MCF 10A (cell line): ENCODE results near the gene ARMC7. TPM values are rescaled to one million over a fixed set of nuclear protein-coding genes. Genes with fewer than 3 reads are reported as not detected.
"Not testable (repeated sequence)": the region's sequence is repeated elsewhere in the genome, so short reads cannot be mapped to it uniquely, and the experiment has no call there.

Experiments
- BruUV-seq: library from RNA; stranded (reverse); fragments of 400-500 nt; replicated peaks from 2 replicates; lab custom pipeline; 2021; lab: Mats Ljungman, UMichigan
- CTCF ChIA-PET: fragments of 300-600 bp; sonication (Branson Sonifier 250); formaldehyde crosslinking; extraction: SDS; loops from one replicate; lab custom pipeline; 2021; ENCODE audit warnings: antibody characterized with exemption, inconsistent platforms; lab: Yijun Ruan, JAX
- POLR2A ChIA-PET: fragments of 300-600, 350-650 bp; sonication (Branson Sonifier 250); formaldehyde crosslinking; extraction: SDS; loops from one replicate; lab custom pipeline; 2020; ENCODE audit warnings: antibody characterized with exemption, inconsistent platforms; lab: Yijun Ruan, JAX
- DNase-seq: peaks from one replicate; pipeline ENCODE4 v3.0.0-alpha.2; 2018; ENCODE audit not compliant: unreplicated experiment
- H3K27ac Mint-ChIP-seq: one replicate; pipeline ENCODE4 v1.8.0; 2022; ENCODE audit warnings: mild to moderate bottlenecking, low read depth, mixed read lengths; ENCODE audit not compliant: unreplicated experiment
- H3K27me3 Mint-ChIP-seq: one replicate; pipeline ENCODE4 v1.8.0; 2022; ENCODE audit warnings: mixed read lengths; ENCODE audit not compliant: insufficient read depth, unreplicated experiment
- H3K36me3 Mint-ChIP-seq: one replicate; pipeline ENCODE4 v1.8.0; 2022; ENCODE audit warnings: mild to moderate bottlenecking, moderate library complexity, mixed read lengths; ENCODE audit not compliant: insufficient read depth, unreplicated experiment
- H3K4me1 Mint-ChIP-seq: one replicate; pipeline ENCODE4 v1.8.0; 2022; ENCODE audit warnings: mixed read lengths; ENCODE audit not compliant: insufficient read depth, unreplicated experiment
- H3K4me3 Mint-ChIP-seq: one replicate; pipeline ENCODE4 v1.8.0; 2022; ENCODE audit warnings: mild to moderate bottlenecking, moderate library complexity, mixed read lengths; ENCODE audit not compliant: unreplicated experiment
- H3K9me3 Mint-ChIP-seq: one replicate; pipeline ENCODE4 v1.8.0; 2022; ENCODE audit warnings: mixed read lengths; ENCODE audit not compliant: unreplicated experiment
- CTCF ChIP-seq: fragments of 200-600 bp; IDR thresholded peaks from one replicate; pipeline ENCODE4 v1.8.0; 2022; ENCODE audit warnings: antibody characterized with exemption, mild to moderate bottlenecking; ENCODE audit not compliant: unreplicated experiment
- intact Hi-C: fragments of 100-400 bp; cut with micrococcal nuclease; formaldehyde crosslinking; loops from 2 replicates; pipeline ENCODE4 v1.14.1; 2022
- total RNA-seq: library from RNA; stranded (reverse); gene quantifications from 2 replicates; pipeline ENCODE4 v1.2.3, GENCODE V29; 2022

ARMC7 gene
- total RNA-seq, 1 experiment from 2014 or later = 9.3 TPM

GRCh38 chr17:75131278-75132017 lies 21.7 kb downstream of the ARMC7 start, which contains the start of gene NT5C:
NT5C (minus strand) TSS chr17:75131742; CDS start chr17:75131707, 35 bp downstream.
- H3K27ac Mint-ChIP-seq = peak within 1 kb of the TSS; percentile 63
- CTCF ChIA-PET = interaction anchor here (0.6 to 8.2 kb wide), 14 partner anchors 12 to 189 kb away, joined by 3 to 100 read pairs (median 4); partner anchors contain the start of gene ARMC7
- no TSS peak for BruUV-seq

GRCh38 chr17:75132018-75133000 lies 22.5 kb downstream of the ARMC7 start:
- Mint-ChIP-seq H3K27ac (peak overlapping the region; percentile 63), H3K4me3 (peak overlapping the region; percentile 84), H3K36me3 (peaks cover 14% of the 10 kb centered on the region)
- ChIA-PET CTCF (interaction anchor here (0.7 to 8.2 kb wide), 9 partner anchors 18 to 176 kb away, joined by 3 to 100 read pairs (median 5); partner anchors contain the start of gene ARMC7), POLR2A (interaction anchor here (0.6 to 4.4 kb wide), 15 partner anchors 9 to 140 kb away, joined by 3 to 32 read pairs (median 5); partner anchors contain the start of genes ARMC7, JPT1 and NUP85)
- DNase-seq, intact Hi-C loops, H3K27me3 Mint-ChIP-seq, H3K9me3 Mint-ChIP-seq, H3K4me1 Mint-ChIP-seq: not testable (repeated sequence)
- BruUV-seq = TSS peak; percentile 43

More at GRCh38 chr17:75131278-75132017, 21.7 kb downstream of the ARMC7 start, which contains the start of gene NT5C:
- POLR2A ChIA-PET = interaction anchor here (0.6 to 4.4 kb wide), 18 partner anchors 8 to 220 kb away, joined by 3 to 32 read pairs (median 4); partner anchors contain the start of genes ARMC7, JPT1, MRPL58 and NUP85
- H3K4me3 Mint-ChIP-seq = peak within 1 kb of the TSS; percentile 84
- intact Hi-C loops = loop anchor here (1.0 kb wide), 2 partner anchors 17 to 40 kb away; no protein-coding TSS in a partner anchor
- H3K9me3 Mint-ChIP-seq = no peaks in the 10 kb centered on the region
- peaks cover 14% of the 10 kb centered on the region for H3K36me3 Mint-ChIP-seq
- peaks cover 7% of the 10 kb centered on the region for H3K4me1 Mint-ChIP-seq
- DNase-seq = peak; percentile 72
- no peaks in the 10 kb centered on the region for H3K27me3 Mint-ChIP-seq
- TF ChIP-seq CTCF = peak; percentile 79

DNA sequence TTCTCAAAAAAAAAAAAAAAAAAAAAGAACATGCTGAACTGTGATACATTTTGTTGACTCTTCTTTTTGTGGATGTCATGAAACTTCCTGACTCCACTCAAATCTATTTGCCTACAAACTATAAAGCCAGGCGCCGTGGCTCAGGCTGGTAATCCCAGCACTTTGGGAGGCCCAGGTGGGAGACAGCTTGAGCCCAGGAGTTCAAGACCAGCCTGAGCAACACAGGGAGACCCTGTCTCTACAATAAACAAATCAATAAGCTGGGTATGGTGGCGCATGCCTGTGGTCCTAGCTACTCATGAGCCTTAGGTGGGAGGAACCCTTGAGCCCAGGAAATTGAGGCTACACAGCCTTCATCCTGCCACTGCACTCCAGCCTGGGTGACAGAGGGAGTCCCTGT lies 23.2 kb downstream of the ARMC7 start:
- Mint-ChIP-seq H3K36me3 (peaks cover 18% of the 10 kb centered on the region), H3K4me1 (peaks cover 7% of the 10 kb centered on the region), H3K27ac (no peak overlapping the region), H3K27me3 (no peaks in the 10 kb centered on the region), H3K9me3 (no peaks in the 10 kb centered on the region), H3K4me3 (no peak overlapping the region)
- ChIA-PET POLR2A (interaction anchor here (0.6 to 4.4 kb wide), 6 partner anchors 10 to 32 kb away, joined by 3 to 24 read pairs (median 4); partner anchors contain the start of gene JPT1), CTCF (interaction anchor here (1.3 to 8.2 kb wide), 5 partner anchors 18 to 72 kb away, joined by 5 to 100 read pairs (median 23); no protein-coding TSS in a partner anchor)
- DNase-seq = no peak
- BruUV-seq = no TSS peak
- intact Hi-C loops = no loop called here
- TF ChIP-seq CTCF = no peak

GRCh38 chr17:75133607-75134347 lies 24.0 kb downstream of the ARMC7 start:
- DNase-seq, H3K27me3 Mint-ChIP-seq, H3K4me1 Mint-ChIP-seq, H3K9me3 Mint-ChIP-seq, H3K27ac Mint-ChIP-seq, intact Hi-C loops, H3K4me3 Mint-ChIP-seq, BruUV-seq: not testable (repeated sequence)
- POLR2A ChIA-PET = interaction anchor here (0.6 to 4.4 kb wide), 5 partner anchors 13 to 50 kb away, joined by 3 to 24 read pairs (median 3); partner anchors contain the start of gene JPT1
- H3K36me3 Mint-ChIP-seq = peaks cover 26% of the 10 kb centered on the region
- CTCF ChIA-PET = interaction anchor here (0.6 to 8.2 kb wide), 7 partner anchors 9 to 106 kb away, joined by 3 to 100 read pairs (median 4); no protein-coding TSS in a partner anchor
